HEK293 (cell line): ENCODE measurements around the gene HOXA6.

Experiments
- HIC1 ChIP-seq: fragments of 450-650 bp; formaldehyde crosslinking; IDR thresholded peaks from 2 replicates; pipeline ENCODE4 v1.5.1; 2016; ENCODE audit warnings: missing biosample characterization, missing genetic modification characterization
- IKZF3 ChIP-seq: fragments of 450-650 bp; IDR thresholded peaks from 2 replicates; pipeline ENCODE4 v1.5.0; 2018; ENCODE audit warnings: missing biosample characterization, mild to moderate bottlenecking, missing genetic modification characterization, moderate library complexity
- KLF8 ChIP-seq: fragments of 450-650 bp; formaldehyde crosslinking; IDR thresholded peaks from 2 replicates; pipeline ENCODE4 v1.5.1; 2016; ENCODE audit warnings: missing biosample characterization, missing genetic modification characterization
- KLF9 ChIP-seq: fragments of 450-650 bp; formaldehyde crosslinking; IDR thresholded peaks from 2 replicates; pipeline ENCODE4 v1.5.1; 2016; ENCODE audit warnings: missing biosample characterization, missing genetic modification characterization, low read depth
- PRDM1 ChIP-seq: fragments of 450-650 bp; formaldehyde crosslinking; IDR thresholded peaks from 2 replicates; pipeline ENCODE4; 2016; ENCODE audit warnings: missing biosample characterization, missing genetic modification characterization
- PRDM2 ChIP-seq: fragments of 450-650 bp; formaldehyde crosslinking; IDR thresholded peaks from 2 replicates; pipeline ENCODE4 v1.5.1; 2016; ENCODE audit warnings: missing biosample characterization, missing genetic modification characterization, borderline replicate concordance
- REPIN1 ChIP-seq: fragments of 450-650 bp; formaldehyde crosslinking; IDR thresholded peaks from 2 replicates; pipeline ENCODE4 v1.5.1; 2017; ENCODE audit warnings: missing biosample characterization, missing genetic modification characterization, low read depth
- SETDB1 ChIP-seq: IDR thresholded peaks from one replicate; pipeline ENCODE4 v1.6.1; 2017; ENCODE audit warnings: mild to moderate bottlenecking, low read length, moderate library complexity, mixed read lengths; ENCODE audit not compliant: insufficient read length
- YY2 ChIP-seq: fragments of 450-650 bp; formaldehyde crosslinking; IDR thresholded peaks from 2 replicates; pipeline ENCODE4 v1.5.1; 2016; ENCODE audit warnings: missing biosample characterization, missing genetic modification characterization
- ZFP41 ChIP-seq: fragments of 450-650 bp; formaldehyde crosslinking; IDR thresholded peaks from 2 replicates; pipeline ENCODE4 v1.5.1; 2016; ENCODE audit warnings: missing biosample characterization, missing genetic modification characterization, borderline replicate concordance
- ZNF146 ChIP-seq: fragments of 450-650 bp; formaldehyde crosslinking; IDR thresholded peaks from 2 replicates; pipeline ENCODE4 v1.5.1; 2016; ENCODE audit warnings: missing biosample characterization, missing genetic modification characterization
- ZNF214 ChIP-seq: fragments of 450-650 bp; formaldehyde crosslinking; IDR thresholded peaks from 2 replicates; pipeline ENCODE4 v1.5.1; 2017; ENCODE audit warnings: missing biosample characterization, mild to moderate bottlenecking, missing genetic modification characterization, borderline replicate concordance
- ZNF223 ChIP-seq: fragments of 450-650 bp; formaldehyde crosslinking; IDR thresholded peaks from 2 replicates; pipeline ENCODE4 v1.5.1; 2016; ENCODE audit warnings: missing biosample characterization, missing genetic modification characterization
- ZNF341 ChIP-seq: fragments of 450-650 bp; formaldehyde crosslinking; IDR thresholded peaks from 2 replicates; pipeline ENCODE4; 2016; ENCODE audit warnings: low read depth, missing biosample characterization, missing genetic modification characterization
- ZNF366 ChIP-seq: fragments of 450-650 bp; formaldehyde crosslinking; conservative IDR thresholded peaks from 2 replicates; pipeline ENCODE4 v1.5.1; 2016; ENCODE audit warnings: missing biosample characterization, missing genetic modification characterization
- ZNF391 ChIP-seq: fragments of 450-650 bp; formaldehyde crosslinking; IDR thresholded peaks from 2 replicates; pipeline ENCODE4 v1.5.1; 2016; ENCODE audit warnings: low read depth, missing biosample characterization, missing genetic modification characterization, borderline replicate concordance
- ZNF513 ChIP-seq: fragments of 450-650 bp; IDR thresholded peaks from 2 replicates; pipeline ENCODE4 v1.5.1; 2018; ENCODE audit warnings: missing biosample characterization, missing genetic modification characterization
- ZNF571 ChIP-seq: fragments of 450-650 bp; formaldehyde crosslinking; IDR thresholded peaks from 2 replicates; pipeline ENCODE4 v1.5.0; 2017; ENCODE audit warnings: missing biosample characterization, missing genetic modification characterization
- ZNF580 ChIP-seq: fragments of 450-650 bp; formaldehyde crosslinking; IDR thresholded peaks from 2 replicates; pipeline ENCODE4 v1.5.1; 2016; ENCODE audit warnings: missing biosample characterization, missing genetic modification characterization
- ZNF596 ChIP-seq: fragments of 450-650 bp; IDR thresholded peaks from 2 replicates; pipeline ENCODE4 v1.5.0; 2018; ENCODE audit warnings: missing biosample characterization, mild to moderate bottlenecking, missing genetic modification characterization, moderate library complexity
- ZNF629 ChIP-seq: fragments of 450-650 bp; formaldehyde crosslinking; IDR thresholded peaks from 2 replicates; pipeline ENCODE4 v1.5.1; 2017; ENCODE audit warnings: missing biosample characterization, missing genetic modification characterization
- ZNF658 ChIP-seq: fragments of 450-650 bp; formaldehyde crosslinking; IDR thresholded peaks from 2 replicates; pipeline ENCODE4; 2016; ENCODE audit warnings: missing biosample characterization, missing genetic modification characterization
- ZNF701 ChIP-seq: fragments of 450-650 bp; formaldehyde crosslinking; IDR thresholded peaks from 2 replicates; pipeline ENCODE4 v1.5.1; 2016; ENCODE audit warnings: missing biosample characterization, missing genetic modification characterization
- ZNF76 ChIP-seq: fragments of 450-650 bp; formaldehyde crosslinking; IDR thresholded peaks from 2 replicates; pipeline ENCODE4; 2016; ENCODE audit warnings: low read depth, missing biosample characterization, missing genetic modification characterization, borderline replicate concordance
- ZSCAN18 ChIP-seq: fragments of 450-650 bp; formaldehyde crosslinking; IDR thresholded peaks from 2 replicates; pipeline ENCODE4 v1.5.1; 2016; ENCODE audit warnings: missing biosample characterization, missing genetic modification characterization
- ZSCAN23 ChIP-seq: fragments of 450-650 bp; formaldehyde crosslinking; IDR thresholded peaks from 2 replicates; pipeline ENCODE4 v1.5.1; 2016; ENCODE audit warnings: missing biosample characterization, missing genetic modification characterization

The HOXA6 gene

GRCh38 chr7:27112955-27113949, 34.3 kb downstream of the HOXA6 start (continued):
- TF ChIP-seq PRDM2, result no peak
- no peak for TF ChIP-seq SETDB1
- TF ChIP-seq ZNF629 (tag by site-specific recombination), result 0 out of 2 replicates have a peak, but pooled peaks have one; percentile 25
- TF ChIP-seq YY2 (tag by site-specific recombination), result 0 out of 2 replicates have a peak, but pooled peaks have one; percentile 36
- TF ChIP-seq ZSCAN23 (tag by site-specific recombination), result no peak
- peak; percentile 60; the same call in 1 of the 2 replicates for TF ChIP-seq ZNF366 (tag by site-specific recombination)
- peak; percentile 54; the same call in 1 of the 2 replicates for TF ChIP-seq ZNF391 (tag by site-specific recombination)
- TF ChIP-seq REPIN1, result no peak
- 0 out of 2 replicates have a peak, but pooled peaks have one; percentile 25 for TF ChIP-seq KLF8
- TF ChIP-seq ZNF596 (tag by site-specific recombination), result no peak
- TF ChIP-seq ZFP41 (tag by site-specific recombination), result no peak
- no peak for TF ChIP-seq ZNF513 (tag by site-specific recombination)
- no peak for TF ChIP-seq ZNF214 (tag by site-specific recombination)
- TF ChIP-seq ZNF76 (tag by site-specific recombination), result no peak
- TF ChIP-seq ZNF223, result no peak
- peak; percentile 82 for TF ChIP-seq PRDM1 (tag by site-specific recombination)
- TF ChIP-seq ZNF701 (tag by site-specific recombination), result no peak
- TF ChIP-seq IKZF3, result peak; percentile 62; the same call in 1 of the 2 replicates
- 0 out of 2 replicates have a peak, but pooled peaks have one; percentile 19 for TF ChIP-seq KLF9 (tag by site-specific recombination)
- TF ChIP-seq ZNF580 (tag by site-specific recombination), result no peak
- no peak for TF ChIP-seq ZNF146 (tag by site-specific recombination)
- TF ChIP-seq ZNF571 (tag by site-specific recombination), result no peak
- TF ChIP-seq ZNF341 (tag by site-specific recombination), result no peak
- TF ChIP-seq ZNF658, result no peak
- TF ChIP-seq HIC1 (tag by site-specific recombination), result no peak
- TF ChIP-seq ZSCAN18 (tag by site-specific recombination), result no peak
